GM21576 (cell line): ENCODE measurements around the gene MAMDC4.
"Not testable (repeated sequence)": the region's sequence is repeated elsewhere in the genome, so short reads cannot be mapped to it uniquely, and the experiment has no call there.

Experiments
- ATAC-seq: cut with Tn5 transposase; IDR thresholded peaks from one replicate; pipeline ENCODE4 v1.9.1; 2021; ENCODE audit warnings: mild to moderate bottlenecking, moderate library complexity; ENCODE audit not compliant: unreplicated experiment

The MAMDC4 gene

GRCh38 chr9:136860529-136860928, 8.4 kb downstream of the MAMDC4 start:
- no peak for ATAC-seq

- no peak for ATAC-seq
These were observed 9.1 kb downstream of the MAMDC4 start for GRCh38 chr9:136860933-136861873.

GRCh38 chr9:136861874-136862457, 9.8 kb downstream of the MAMDC4 start:
- ATAC-seq: no peak

- ATAC-seq: no peak
These were observed 10.9 kb downstream of the MAMDC4 start for GRCh38 chr9:136862849-136863622.

GRCh38 chr9:136863623-136864273, 11.6 kb downstream of the MAMDC4 start:
- no peak for ATAC-seq

GRCh38 chr9:136865041-136865767, 13.1 kb downstream of the MAMDC4 start:
- no peak for ATAC-seq

GRCh38 chr9:136865768-136866103, 13.6 kb downstream of the MAMDC4 start:
- ATAC-seq: no peak

- ATAC-seq: not testable (repeated sequence)
These were observed 14.8 kb downstream of the MAMDC4 start for GRCh38 chr9:136866898-136867421.

- ATAC-seq: no peak
These were observed 15.3 kb downstream of the MAMDC4 start for GRCh38 chr9:136867480-136867879.

- ATAC-seq: no peak
These were observed 15.8 kb downstream of the MAMDC4 start for GRCh38 chr9:136867917-136868316.

- no peak for ATAC-seq
These were observed 16.5 kb downstream of the MAMDC4 start for GRCh38 chr9:136868644-136869043.

GRCh38 chr9:136869611-136870010, 17.5 kb downstream of the MAMDC4 start:
- not testable (repeated sequence) for ATAC-seq

GRCh38 chr9:136875155-136875554, 23.0 kb downstream of the MAMDC4 start:
- ATAC-seq: no peak

GRCh38 chr9:136876476-136876875, 24.3 kb downstream of the MAMDC4 start:
- ATAC-seq: no peak

- ATAC-seq: no peak
These were observed 28.5 kb downstream of the MAMDC4 start for GRCh38 chr9:136880651-136881050.

GRCh38 chr9:136881691-136882108, 29.6 kb downstream of the MAMDC4 start:
- ATAC-seq: peak; percentile 21

GRCh38 chr9:136882109-136882946, 30.2 kb downstream of the MAMDC4 start:
- ATAC-seq: peak; percentile 25

- ATAC-seq: not testable (repeated sequence)
These were observed 30.8 kb downstream of the MAMDC4 start for GRCh38 chr9:136882947-136883283.

GRCh38 chr9:136883670-136884069, 31.5 kb downstream of the MAMDC4 start:
- not testable (repeated sequence) for ATAC-seq
